ENCODE data around the gene CBX8.

- TF ChIP-seq POLR2A (IDR thresholded peaks at IDR 0.05) (no peak), CTCF (IDR thresholded peaks at IDR 0.05) (no peak)
These were observed 25.6 kb downstream of the CBX8 start for GRCh38 chr17:79771276-79771675.

Measured in body of pancreas (tissue), 4 donors.